ENCODE measurements around the gene HEPHL1.

DNA sequence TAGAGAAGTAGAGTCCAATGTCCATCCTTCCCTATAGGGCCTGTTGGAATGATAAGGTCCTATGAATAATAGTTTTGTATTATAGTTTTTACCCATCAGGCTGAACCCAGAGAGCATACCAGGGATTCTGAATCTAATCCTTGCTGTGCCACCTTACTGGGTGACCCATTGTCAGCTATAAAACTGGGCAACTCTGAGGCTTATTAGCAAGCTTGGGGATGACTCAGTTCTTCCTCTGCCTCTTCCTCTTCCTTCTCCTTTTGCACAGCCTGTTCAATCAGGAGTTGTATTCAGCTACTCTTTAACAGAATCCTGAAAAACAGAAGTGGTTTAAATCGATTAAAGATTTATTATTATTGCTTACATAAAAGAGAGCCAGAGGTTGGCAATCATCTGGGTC, 8.9 kb downstream of the HEPHL1 start:
- TF ChIP-seq, protein P1, sequence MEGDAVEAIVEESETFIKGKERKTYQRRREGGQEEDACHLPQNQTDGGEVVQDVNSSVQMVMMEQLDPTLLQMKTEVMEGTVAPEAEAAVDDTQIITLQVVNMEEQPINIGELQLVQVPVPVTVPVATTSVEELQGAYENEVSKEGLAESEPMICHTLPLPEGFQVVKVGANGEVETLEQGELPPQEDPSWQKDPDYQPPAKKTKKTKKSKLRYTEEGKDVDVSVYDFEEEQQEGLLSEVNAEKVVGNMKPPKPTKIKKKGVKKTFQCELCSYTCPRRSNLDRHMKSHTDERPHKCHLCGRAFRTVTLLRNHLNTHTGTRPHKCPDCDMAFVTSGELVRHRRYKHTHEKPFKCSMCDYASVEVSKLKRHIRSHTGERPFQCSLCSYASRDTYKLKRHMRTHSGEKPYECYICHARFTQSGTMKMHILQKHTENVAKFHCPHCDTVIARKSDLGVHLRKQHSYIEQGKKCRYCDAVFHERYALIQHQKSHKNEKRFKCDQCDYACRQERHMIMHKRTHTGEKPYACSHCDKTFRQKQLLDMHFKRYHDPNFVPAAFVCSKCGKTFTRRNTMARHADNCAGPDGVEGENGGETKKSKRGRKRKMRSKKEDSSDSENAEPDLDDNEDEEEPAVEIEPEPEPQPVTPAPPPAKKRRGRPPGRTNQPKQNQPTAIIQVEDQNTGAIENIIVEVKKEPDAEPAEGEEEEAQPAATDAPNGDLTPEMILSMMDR (IDR thresholded peaks at IDR 0.05; ENCODE audit: low read depth, low read length): no peak
- TF ChIP-seq EZH2phosphoT487 (IDR thresholded peaks at IDR 0.05; ENCODE audit: low read depth): no peak
